ENCODE data around the gene TRAPPC2.
"Not testable (repeated sequence)": the region's sequence is repeated elsewhere in the genome, so short reads cannot be mapped to it uniquely, and the experiment has no call there.

DNA sequence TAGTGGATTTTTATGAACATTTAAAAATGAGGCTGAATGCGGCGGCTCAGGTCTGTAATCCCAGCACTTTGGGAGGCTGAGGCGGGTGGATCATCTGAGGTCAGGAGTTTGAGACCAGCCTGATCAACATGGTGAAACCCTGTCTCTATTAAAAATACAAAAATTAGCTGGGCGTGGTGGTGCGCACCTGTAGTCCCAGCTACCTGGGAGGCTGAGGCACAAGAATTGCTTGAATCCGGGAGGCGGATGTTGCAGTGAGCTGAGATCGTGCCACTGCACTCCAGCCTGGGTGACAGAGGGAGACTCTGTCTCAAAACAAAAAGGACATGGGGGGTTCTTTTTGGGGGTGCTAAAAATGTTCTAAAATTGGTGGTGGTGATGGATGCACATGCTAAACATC, 64.7 kb downstream of the TRAPPC2 start:
- TF ChIP-seq, protein P1, sequence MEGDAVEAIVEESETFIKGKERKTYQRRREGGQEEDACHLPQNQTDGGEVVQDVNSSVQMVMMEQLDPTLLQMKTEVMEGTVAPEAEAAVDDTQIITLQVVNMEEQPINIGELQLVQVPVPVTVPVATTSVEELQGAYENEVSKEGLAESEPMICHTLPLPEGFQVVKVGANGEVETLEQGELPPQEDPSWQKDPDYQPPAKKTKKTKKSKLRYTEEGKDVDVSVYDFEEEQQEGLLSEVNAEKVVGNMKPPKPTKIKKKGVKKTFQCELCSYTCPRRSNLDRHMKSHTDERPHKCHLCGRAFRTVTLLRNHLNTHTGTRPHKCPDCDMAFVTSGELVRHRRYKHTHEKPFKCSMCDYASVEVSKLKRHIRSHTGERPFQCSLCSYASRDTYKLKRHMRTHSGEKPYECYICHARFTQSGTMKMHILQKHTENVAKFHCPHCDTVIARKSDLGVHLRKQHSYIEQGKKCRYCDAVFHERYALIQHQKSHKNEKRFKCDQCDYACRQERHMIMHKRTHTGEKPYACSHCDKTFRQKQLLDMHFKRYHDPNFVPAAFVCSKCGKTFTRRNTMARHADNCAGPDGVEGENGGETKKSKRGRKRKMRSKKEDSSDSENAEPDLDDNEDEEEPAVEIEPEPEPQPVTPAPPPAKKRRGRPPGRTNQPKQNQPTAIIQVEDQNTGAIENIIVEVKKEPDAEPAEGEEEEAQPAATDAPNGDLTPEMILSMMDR (conservative IDR thresholded peaks at IDR 0.05; ENCODE audit: low read length), result not testable (repeated sequence)
- not testable (repeated sequence) for TF ChIP-seq EZH2phosphoT487 (IDR thresholded peaks at IDR 0.05; ENCODE audit: borderline replicate concordance, low read depth, low read length)
